NT2/D1 (cell line): Measurements from ENCODE around the gene TIE1.

Experiments
- SUZ12 ChIP-seq: IDR thresholded peaks from 2 replicates; pipeline ENCODE4 v1.6.1; 2011; ENCODE audit not compliant: insufficient read length, insufficient read depth; ENCODE audit errors: extremely low read depth
- ZNF274 ChIP-seq: IDR thresholded peaks from 2 replicates; pipeline ENCODE4 v1.6.1; 2011; ENCODE audit warnings: mild to moderate bottlenecking, low read depth, low read length

DNA sequence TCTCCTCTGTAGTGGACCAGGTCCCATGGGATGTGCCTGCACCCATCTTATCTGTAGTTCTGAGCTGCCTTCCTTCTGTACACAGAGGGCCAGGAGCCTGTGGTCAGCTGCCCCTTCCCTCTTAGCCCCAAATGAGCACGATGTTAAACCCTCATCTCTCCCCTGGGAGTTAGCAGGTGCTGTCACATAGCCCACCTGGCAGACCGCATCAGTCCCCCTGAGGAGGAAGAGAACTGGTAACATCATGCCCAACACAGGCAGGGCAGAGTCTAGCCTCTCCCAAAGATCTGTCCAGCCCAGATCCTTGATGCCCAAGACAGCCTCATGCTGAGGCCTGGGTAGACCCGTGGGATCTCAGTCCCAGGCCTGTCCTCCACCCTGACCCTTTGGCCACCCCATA, 4.7 kb downstream of the TIE1 start:
- no peak for TF ChIP-seq ZNF274
- TF ChIP-seq SUZ12: no peak
